Endothelial cell (in vitro differentiated cells): ENCODE results near the gene SYNGR2. TPM values are rescaled to one million over a fixed set of nuclear protein-coding genes. Genes with fewer than 3 reads are reported as not detected.

Source experiments
- DNase-seq: peaks from one replicate; pipeline ENCODE4 v3.0.0; 2021; ENCODE audit warnings: low spot score
- H3K27ac Mint-ChIP-seq: one replicate; pipeline ENCODE4 v1.8.0; 2021; ENCODE audit warnings: mixed read lengths, inconsistent platforms; ENCODE audit not compliant: unreplicated experiment
- H3K27me3 Mint-ChIP-seq: one replicate; pipeline ENCODE4 v1.8.0; 2021; ENCODE audit warnings: mild to moderate bottlenecking, moderate library complexity, mixed read lengths, inconsistent platforms; ENCODE audit not compliant: unreplicated experiment
- H3K36me3 Mint-ChIP-seq: one replicate; pipeline ENCODE4 v1.8.0; 2021; ENCODE audit warnings: mild to moderate bottlenecking, low read depth, mixed read lengths, inconsistent platforms; ENCODE audit not compliant: unreplicated experiment
- H3K4me1 Mint-ChIP-seq: one replicate; pipeline ENCODE4 v1.8.0; 2021; ENCODE audit warnings: mild to moderate bottlenecking, mixed read lengths, inconsistent platforms; ENCODE audit not compliant: unreplicated experiment
- H3K4me3 Mint-ChIP-seq: one replicate; pipeline ENCODE4 v1.8.0; 2021; ENCODE audit warnings: mild to moderate bottlenecking, mixed read lengths, inconsistent platforms; ENCODE audit not compliant: unreplicated experiment
- H3K9me3 Mint-ChIP-seq: one replicate; pipeline ENCODE4 v1.8.0; 2021; ENCODE audit warnings: mixed read lengths, inconsistent platforms; ENCODE audit not compliant: unreplicated experiment
- CTCF ChIP-seq: fragments of 200-600 bp; sonication (generic); IDR thresholded peaks from one replicate; pipeline ENCODE4 v1.5.0; 2021; ENCODE audit warnings: antibody characterized with exemption; ENCODE audit not compliant: unreplicated experiment
- total RNA-seq: library from RNA; stranded (reverse); fragmentation: NEBNext Ultra II Directional; extraction: Animal tissue kit (Norgen Biotek cat#: 25700); gene quantifications from one replicate; pipeline ENCODE4 v1.2.1, GENCODE V29; 2021; ENCODE audit not compliant: unreplicated experiment

SYNGR2 gene
- total RNA-seq, 1 donor from 2014 or later: 72.6 TPM

GRCh38 chr17:78186692-78187595 lies 18.6 kb downstream of the SYNGR2 start, which contains the start of the genes AFMID and TK1:
Gene AFMID, plus strand, starts transcription at chr17:78187362. Its CDS starts 9 bp downstream, at chr17:78187371.
Gene TK1, minus strand, starts transcription at chr17:78187052. Its CDS starts 58 bp downstream, at chr17:78186994.
- peaks cover 13% of the 10 kb centered on the region for H3K4me1 Mint-ChIP-seq
- peaks cover 8% of the 10 kb centered on the region for H3K27me3 Mint-ChIP-seq
- peak within 1 kb of the TSS; percentile 57 for H3K27ac Mint-ChIP-seq
- TF ChIP-seq CTCF: peak; percentile 92
- DNase-seq: peak; percentile 100
- peaks cover 5% of the 10 kb centered on the region for H3K36me3 Mint-ChIP-seq
- H3K4me3 Mint-ChIP-seq: peak within 1 kb of the TSS; percentile 90
- H3K9me3 Mint-ChIP-seq: no peaks in the 10 kb centered on the region

GRCh38 chr17:78196716-78197115 lies 28.3 kb downstream of the SYNGR2 start:
- H3K4me3 Mint-ChIP-seq: no peak overlapping the region
- H3K27ac Mint-ChIP-seq: no peak overlapping the region
- peaks cover 20% of the 10 kb centered on the region for H3K36me3 Mint-ChIP-seq
- H3K9me3 Mint-ChIP-seq: no peaks in the 10 kb centered on the region
- DNase-seq: no peak
- no peaks in the 10 kb centered on the region for H3K4me1 Mint-ChIP-seq
- TF ChIP-seq CTCF: no peak
- no peaks in the 10 kb centered on the region for H3K27me3 Mint-ChIP-seq

GRCh38 chr17:78197147-78197832 lies 28.9 kb downstream of the SYNGR2 start:
- Mint-ChIP-seq H3K36me3 (peaks cover 20% of the 10 kb centered on the region), H3K27ac (no peak overlapping the region), H3K4me3 (no peak overlapping the region), H3K27me3 (no peaks in the 10 kb centered on the region), H3K4me1 (no peaks in the 10 kb centered on the region), H3K9me3 (no peaks in the 10 kb centered on the region)
- TF ChIP-seq CTCF: no peak
- no peak for DNase-seq

GRCh38 chr17:78200451-78200850 lies 32.1 kb downstream of the SYNGR2 start:
- no peaks in the 10 kb centered on the region for H3K4me1 Mint-ChIP-seq
- H3K9me3 Mint-ChIP-seq: no peaks in the 10 kb centered on the region
- no peak overlapping the region for H3K4me3 Mint-ChIP-seq
- no peak overlapping the region for H3K27ac Mint-ChIP-seq
- no peaks in the 10 kb centered on the region for H3K27me3 Mint-ChIP-seq
- TF ChIP-seq CTCF: no peak
- peaks cover 20% of the 10 kb centered on the region for H3K36me3 Mint-ChIP-seq
- no peak for DNase-seq
